IMR-90 (cell line): ENCODE data around the gene LILRB2. TPM values are rescaled to one million over a fixed set of nuclear protein-coding genes. Genes with fewer than 3 reads are reported as not detected.
"Not testable (repeated sequence)": the region's sequence is repeated elsewhere in the genome, so short reads cannot be mapped to it uniquely, and the experiment has no call there.

Experiments used
- ATAC-seq: fragments of 200-7000 bp; cut with Tn5 transposase; 2 replicates; pipeline ENCODE4 v1.9.1; 2020; ENCODE audit warnings: low read depth, mild to moderate bottlenecking, moderate library complexity
- BruUV-seq: library from RNA; stranded (reverse); fragments of 400-500 nt; replicated peaks from 2 replicates; lab custom pipeline; 2021; lab: Mats Ljungman, UMichigan
- CTCF ChIA-PET: fragments of 300-600 bp; formaldehyde crosslinking; extraction: SDS; loops from one replicate; lab custom pipeline; 2021; ENCODE audit warnings: antibody characterized with exemption; lab: Yijun Ruan, JAX
- POLR2A ChIA-PET: fragments of 300-600 bp; sonication (Branson Sonifier 250); formaldehyde crosslinking; loops from one replicate; lab custom pipeline; 2022; ENCODE audit warnings: antibody characterized with exemption; ENCODE audit not compliant: unreplicated experiment; lab: Charles Lee
- DNase-seq: peaks from one replicate; pipeline ENCODE4 v3.0.0; 2013
- H2AFZ ChIP-seq: replicated peaks from 2 replicates; pipeline ENCODE3; 2013; ENCODE audit warnings: low read length, mild to moderate bottlenecking; ENCODE audit not compliant: poor library complexity
- H2AK5ac ChIP-seq: 2 replicates; pipeline ENCODE4 v1.6.1; 2013; ENCODE audit warnings: low read depth, low read length, inconsistent platforms
- H2AK9ac ChIP-seq: replicated peaks from 2 replicates; pipeline ENCODE3; 2013; ENCODE audit warnings: mild to moderate bottlenecking, low read depth, low read length, moderate library complexity; ENCODE audit not compliant: poor library complexity
- H2BK120ac ChIP-seq: 2 replicates; pipeline ENCODE4 v1.6.1; 2013; ENCODE audit warnings: low read depth, low read length, inconsistent platforms
- H2BK15ac ChIP-seq: 3 replicates; pipeline ENCODE4 v1.6.1; 2013; ENCODE audit warnings: low read depth, low read length, inconsistent platforms
- H2BK20ac ChIP-seq: 2 replicates; pipeline ENCODE4 v1.6.1; 2013; ENCODE audit warnings: low read depth, mild to moderate bottlenecking, inconsistent platforms, low read length, moderate library complexity
- H2BK5ac ChIP-seq: 2 replicates; pipeline ENCODE4 v1.6.1; 2013; ENCODE audit warnings: mild to moderate bottlenecking, low read depth, low read length, inconsistent platforms; ENCODE audit not compliant: poor library complexity, severe bottlenecking
- H3K14ac ChIP-seq: replicated peaks from 2 replicates; pipeline ENCODE4 v1.6.1; 2013; ENCODE audit warnings: low read depth, low read length, inconsistent platforms
- H3K18ac ChIP-seq: 2 replicates; pipeline ENCODE4 v1.6.1; 2013; ENCODE audit warnings: low read depth, low read length, control low read depth
- H3K23ac ChIP-seq: 2 replicates; pipeline ENCODE4 v1.6.1; 2013; ENCODE audit warnings: low read depth, low read length, inconsistent platforms
- H3K27ac ChIP-seq: 2 replicates; pipeline ENCODE4 v1.5.1; 2013; ENCODE audit warnings: mild to moderate bottlenecking, control low read depth, low read length; ENCODE audit not compliant: insufficient read depth
- H3K27me3 ChIP-seq: 2 replicates; pipeline ENCODE4 v1.6.1; 2013; ENCODE audit warnings: low read length; ENCODE audit not compliant: control insufficient read depth, insufficient read depth
- H3K36me3 ChIP-seq: 2 replicates; pipeline ENCODE4 v1.6.1; 2013; ENCODE audit warnings: low read length, mixed read lengths; ENCODE audit not compliant: control insufficient read depth, insufficient read depth
- H3K4ac ChIP-seq: 2 replicates; pipeline ENCODE4 v1.6.1; 2013; ENCODE audit warnings: low read depth, low read length, inconsistent platforms
- H3K4me1 ChIP-seq: 2 replicates; pipeline ENCODE4 v1.6.1; 2013; ENCODE audit warnings: low read length, mixed read lengths; ENCODE audit not compliant: control insufficient read depth, insufficient read depth
- H3K4me2 ChIP-seq: 2 replicates; pipeline ENCODE4 v1.6.1; 2013; ENCODE audit warnings: low read depth, mild to moderate bottlenecking, control low read depth, low read length, moderate library complexity
- H3K4me3 ChIP-seq: 2 replicates; pipeline ENCODE4 v1.5.1; 2013; ENCODE audit warnings: low read depth, mild to moderate bottlenecking, control low read depth, low read length, moderate library complexity; ENCODE audit not compliant: insufficient read depth
- H3K56ac ChIP-seq: 2 replicates; pipeline ENCODE4 v1.6.1; 2013; ENCODE audit warnings: low read length, inconsistent platforms; ENCODE audit not compliant: insufficient read depth; ENCODE audit errors: extremely low read depth
- H3K79me1 ChIP-seq, 2 experiments: 2 replicates each; pipeline ENCODE4 v1.6.1; 2013; ENCODE audit warnings: low read length in 2 of 2, inconsistent platforms in 1 of 2, low read depth in 1 of 2
- H3K9ac ChIP-seq: 2 replicates; pipeline ENCODE4 v1.6.1; 2013; ENCODE audit warnings: low read depth, low read length, control low read depth
- H3K9me1 ChIP-seq: 2 replicates; pipeline ENCODE4 v1.6.1; 2013; ENCODE audit warnings: low read length, inconsistent platforms; ENCODE audit not compliant: insufficient read depth
- H3K9me3 ChIP-seq: 2 replicates; pipeline ENCODE4 v1.6.1; 2013; ENCODE audit warnings: low read length; ENCODE audit not compliant: control insufficient read depth, insufficient read depth
- H4K20me1 ChIP-seq: 2 replicates; pipeline ENCODE4 v1.6.1; 2013; ENCODE audit warnings: low read length, inconsistent platforms; ENCODE audit not compliant: insufficient read depth
- H4K5ac ChIP-seq: 2 replicates; pipeline ENCODE4 v1.6.1; 2013; ENCODE audit warnings: mild to moderate bottlenecking, low read depth, low read length, control low read depth
- H4K8ac ChIP-seq, 2 experiments: 2 replicates each; pipeline ENCODE4 v1.6.1; 2013; ENCODE audit warnings: low read depth in 2 of 2, low read length in 2 of 2, control low read depth in 1 of 2, inconsistent platforms in 1 of 2
- H4K91ac ChIP-seq: 2 replicates; pipeline ENCODE4 v1.6.1; 2013; ENCODE audit warnings: low read depth, low read length, inconsistent platforms; ENCODE audit not compliant: insufficient read depth
- FOS ChIP-seq: fragments of 150-350 bp; IDR thresholded peaks from 2 replicates; pipeline ENCODE4 v1.6.1; 2016; ENCODE audit warnings: low read depth, low read length
- MAZ ChIP-seq: IDR thresholded peaks from 2 replicates; pipeline ENCODE4 v1.6.1; 2012; ENCODE audit warnings: low read depth, mild to moderate bottlenecking, low read length, improper control_type of control experiment, moderate library complexity, borderline replicate concordance
- MXI1 ChIP-seq: IDR thresholded peaks from 2 replicates; pipeline ENCODE4 v1.6.1; 2012; ENCODE audit warnings: low read depth, mild to moderate bottlenecking, low read length, moderate library complexity, borderline replicate concordance
- RFX5 ChIP-seq: IDR thresholded peaks from 2 replicates; pipeline ENCODE4 v1.8.0; 2012; ENCODE audit warnings: low read depth, mild to moderate bottlenecking, low read length, moderate library complexity
- WGBS, 2 experiments: methylation state at CpG; one replicate each; pipeline versions ENCODE4 v1.1.5 to v1.1.7; 2013; ENCODE audit warnings: missing lambda C conversion rate in 2 of 2; ENCODE audit not compliant: insufficient read length in 1 of 2; ENCODE audit errors: extremely low coverage in 2 of 2; 5-methylcytosine and 5-hydroxymethylcytosine counted together
- dilution Hi-C: fragments of 300-500 bp; cut with HindIII; formaldehyde crosslinking; loops from one replicate; pipeline ENCODE4 v1.14.3; 2018; ENCODE audit warnings: low sequenced_read_pairs; ENCODE audit not compliant: unreplicated experiment
- in situ Hi-C: fragments of 300-500 bp; cut with MboI; formaldehyde crosslinking; loops from 3 replicates; pipeline ENCODE4 v1.14.3; 2019; ENCODE audit warnings: low sequenced_read_pairs, inconsistent platforms, mixed read lengths
- intact Hi-C: fragments of 100-400 bp; cut with micrococcal nuclease; formaldehyde crosslinking; loops from 2 replicates; pipeline ENCODE4 v1.10.0; 2022
- polyA plus RNA-seq, 3 experiments: library from polyadenylated mRNA; depleted of rRNA; stranded (reverse); fragments of >200 nt; gene quantifications; 2 replicates each; pipeline ENCODE4 v1.2.3, GENCODE V29; 2012; ENCODE audit warnings: low replicate concordance in 1 of 3
- total RNA-seq: library from RNA; depleted of rRNA; stranded (reverse); fragments of >200 nt; gene quantifications from 2 replicates; pipeline ENCODE4 v1.2.3, GENCODE V29; 2012
- TF ChIP-seq, protein P1 (sequence below): fragments of 150-350 bp; IDR thresholded peaks from 2 replicates; pipeline ENCODE4 v1.6.1; 2016; ENCODE audit warnings: low read depth, mild to moderate bottlenecking, low read length, moderate library complexity, borderline replicate concordance

The LILRB2 gene
- total and polyA plus RNA-seq, 2 of the 4 experiments (the other 2 are of a cell fraction): not detected

DNA sequence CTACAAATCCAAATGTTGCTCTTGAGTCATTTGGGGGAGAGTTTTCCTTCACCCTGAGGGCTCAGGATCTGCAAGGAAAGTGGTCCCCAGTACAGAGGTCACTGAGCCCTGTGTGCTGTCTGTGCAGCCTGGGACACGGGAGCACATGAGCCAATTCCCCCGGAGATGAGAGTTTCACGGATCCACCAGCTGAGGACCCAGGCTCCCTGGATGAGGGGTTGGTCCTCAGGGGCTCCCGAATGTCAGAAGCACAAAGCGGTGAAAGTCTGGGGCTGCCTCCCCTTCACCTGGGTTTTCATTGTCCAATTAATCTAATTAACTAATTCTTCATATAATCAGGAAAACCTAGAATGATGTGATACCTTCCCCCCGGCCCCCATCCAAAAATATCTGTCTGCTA, 13.6 kb upstream of the LILRB2 start:
- Histone ChIP-seq H3K4me3 (no peak overlapping the region), H2AK9ac (no peak overlapping the region), H3K4me1 (no peaks in the 10 kb centered on the region), H3K79me1 (no peaks in the 10 kb centered on the region), H3K9me3 (no peaks in the 10 kb centered on the region), H3K14ac (no peak overlapping the region), H3K23ac (no peak overlapping the region), H3K9me1 (no peaks in the 10 kb centered on the region), H4K20me1 (no peaks in the 10 kb centered on the region), H2BK15ac (no peak overlapping the region), H3K27me3 (no peaks in the 10 kb centered on the region), H2BK20ac (no peak overlapping the region), H3K56ac (no peak overlapping the region), H3K9ac (no peak overlapping the region), H4K5ac (no peak overlapping the region), H3K27ac (no peak overlapping the region), H2AK5ac (no peak overlapping the region), H3K18ac (no peak overlapping the region), H4K91ac (no peak overlapping the region), H3K4me2 (no peak overlapping the region), H3K4ac (no peak overlapping the region), H4K8ac (no peak overlapping the region), H3K36me3 (no peaks in the 10 kb centered on the region), H2AFZ (no peak overlapping the region), H2BK120ac (no peak overlapping the region), H2BK5ac (no peak overlapping the region)
- in situ Hi-C loops: no loop called here
- ATAC-seq (no peak), DNase-seq (no peak)
- ChIA-PET CTCF (no interaction called here), POLR2A (no interaction called here)
- no TSS peak for BruUV-seq
- WGBS, 2 experiments: no CpG with 5 or more reads among the region's 6 CpGs
- dilution Hi-C loops: no loop called here
- TF ChIP-seq MXI1 (no peak), MAZ (no peak), FOS (no peak), RFX5 (no peak)
- TF ChIP-seq, protein P1, sequence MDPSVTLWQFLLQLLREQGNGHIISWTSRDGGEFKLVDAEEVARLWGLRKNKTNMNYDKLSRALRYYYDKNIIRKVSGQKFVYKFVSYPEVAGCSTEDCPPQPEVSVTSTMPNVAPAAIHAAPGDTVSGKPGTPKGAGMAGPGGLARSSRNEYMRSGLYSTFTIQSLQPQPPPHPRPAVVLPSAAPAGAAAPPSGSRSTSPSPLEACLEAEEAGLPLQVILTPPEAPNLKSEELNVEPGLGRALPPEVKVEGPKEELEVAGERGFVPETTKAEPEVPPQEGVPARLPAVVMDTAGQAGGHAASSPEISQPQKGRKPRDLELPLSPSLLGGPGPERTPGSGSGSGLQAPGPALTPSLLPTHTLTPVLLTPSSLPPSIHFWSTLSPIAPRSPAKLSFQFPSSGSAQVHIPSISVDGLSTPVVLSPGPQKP: no peak
- intact Hi-C loops: no loop called here

DNA sequence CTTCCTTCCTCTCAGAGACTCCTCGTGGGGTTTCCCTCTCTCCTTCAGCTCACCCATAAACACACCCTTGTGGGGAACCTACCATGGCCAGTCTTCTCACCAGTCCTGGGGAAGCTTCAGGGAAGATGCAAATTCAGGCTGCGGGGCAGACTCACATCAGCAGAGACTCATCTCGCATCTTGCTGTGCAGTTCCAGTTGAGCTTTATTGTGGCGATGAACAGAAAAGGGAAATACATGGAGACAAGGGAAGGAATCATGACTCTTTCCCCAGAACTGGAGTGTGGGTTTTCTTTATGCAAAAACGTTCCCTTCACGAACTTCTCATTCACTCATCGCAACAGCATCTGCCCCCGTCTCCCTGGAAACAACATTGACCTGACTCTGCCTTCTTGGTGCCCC, 8.2 kb upstream of the LILRB2 start:
- H3K9ac ChIP-seq, H3K4me2 ChIP-seq, H2AFZ ChIP-seq, H3K23ac ChIP-seq, H3K4ac ChIP-seq, DNase-seq, BruUV-seq, in situ Hi-C loops, ATAC-seq, H3K4me3 ChIP-seq, H2BK20ac ChIP-seq, H2AK5ac ChIP-seq, H2BK15ac ChIP-seq, intact Hi-C loops, H2BK120ac ChIP-seq, dilution Hi-C loops, H4K8ac ChIP-seq, CTCF ChIA-PET, H3K36me3 ChIP-seq, H2BK5ac ChIP-seq, H4K5ac ChIP-seq, H3K79me1 ChIP-seq, H3K56ac ChIP-seq, POLR2A ChIA-PET, H3K27ac ChIP-seq, H3K9me3 ChIP-seq, H3K14ac ChIP-seq, H4K20me1 ChIP-seq, H3K27me3 ChIP-seq, H4K91ac ChIP-seq, H2AK9ac ChIP-seq, H3K4me1 ChIP-seq, H3K18ac ChIP-seq, H3K9me1 ChIP-seq: not testable (repeated sequence)
- no CpG with 5 or more reads among the region's 8 CpGs for WGBS, 2 experiments
